Mesothelial cell of epicardium (in vitro differentiated cells): ENCODE results near the gene REN. TPM values are rescaled to one million over a fixed set of nuclear protein-coding genes. Genes with fewer than 3 reads are reported as not detected.

Source experiments
- DNase-seq, 2 experiments: peaks; one replicate each; pipeline ENCODE4 v3.0.0; 2021; ENCODE audit warnings: low spot score in 2 of 2; ENCODE audit not compliant: unreplicated experiment in 2 of 2
- H3K27ac Mint-ChIP-seq: 2 replicates; pipeline ENCODE4 v1.8.0; 2021; ENCODE audit warnings: mixed read lengths
- H3K27me3 Mint-ChIP-seq: 2 replicates; pipeline ENCODE4 v1.8.0; 2021; ENCODE audit warnings: low read depth, mixed read lengths
- H3K36me3 Mint-ChIP-seq: 2 replicates; pipeline ENCODE4 v1.8.0; 2021; ENCODE audit warnings: mixed read lengths
- H3K4me1 Mint-ChIP-seq: 2 replicates; pipeline ENCODE4 v1.8.0; 2021; ENCODE audit warnings: mixed read lengths
- H3K4me3 Mint-ChIP-seq: 2 replicates; pipeline ENCODE4 v1.8.0; 2021; ENCODE audit warnings: mild to moderate bottlenecking, moderate library complexity, mixed read lengths
- H3K9me3 Mint-ChIP-seq: 2 replicates; pipeline ENCODE4 v1.8.0; 2021; ENCODE audit warnings: mixed read lengths
- CTCF ChIP-seq: fragments of 200-600 bp; sonication (generic); IDR thresholded peaks from one replicate; pipeline ENCODE4 v1.5.0; 2021; ENCODE audit warnings: antibody characterized with exemption; ENCODE audit not compliant: unreplicated experiment
- total RNA-seq: library from RNA; stranded (reverse); gene quantifications from 3 replicates; pipeline ENCODE4 v1.2.1, GENCODE V29; 2021

Gene REN
- total RNA-seq, 1 donor from 2014 or later, result not detected

- H3K36me3 Mint-ChIP-seq, result peaks cover 16% of the 10 kb centered on the region
- no peaks in the 10 kb centered on the region for H3K27me3 Mint-ChIP-seq
- H3K4me1 Mint-ChIP-seq, result peaks cover 42% of the 10 kb centered on the region
Measured at GRCh38 chr1:204128964-204129896, 36.9 kb downstream of the REN start.

GRCh38 chr1:204128464-204128963 lies 37.6 kb downstream of the REN start:
- TF ChIP-seq CTCF, result no peak
- Mint-ChIP-seq H3K9me3 (no peaks in the 10 kb centered on the region), H3K27me3 (no peaks in the 10 kb centered on the region), H3K27ac (peak overlapping the region; percentile 72), H3K4me3 (no peak overlapping the region), H3K36me3 (peaks cover 19% of the 10 kb centered on the region), H3K4me1 (peaks cover 42% of the 10 kb centered on the region)
- no peak for DNase-seq

More at GRCh38 chr1:204128964-204129896, 36.9 kb downstream of the REN start:
- Mint-ChIP-seq H3K4me3 (peak overlapping the region; percentile 54), H3K27ac (peak overlapping the region; percentile 72), H3K9me3 (no peaks in the 10 kb centered on the region)
- DNase-seq, result peak; percentile 69 to 83
- peak; percentile 97 for TF ChIP-seq CTCF

GRCh38 chr1:204127597-204128242 lies 38.4 kb downstream of the REN start:
- peak overlapping the region; percentile 89 for H3K27ac Mint-ChIP-seq
- no peaks in the 10 kb centered on the region for H3K27me3 Mint-ChIP-seq
- H3K4me3 Mint-ChIP-seq, result peak overlapping the region; percentile 7
- H3K36me3 Mint-ChIP-seq, result peaks cover 24% of the 10 kb centered on the region
- peaks cover 42% of the 10 kb centered on the region for H3K4me1 Mint-ChIP-seq
- TF ChIP-seq CTCF, result peak; percentile 91
- peak in 1 of 2 experiments; percentile 72 for DNase-seq
- H3K9me3 Mint-ChIP-seq, result no peaks in the 10 kb centered on the region

GRCh38 chr1:204126956-204127355 lies 39.2 kb downstream of the REN start:
- Mint-ChIP-seq H3K27ac (peak overlapping the region; percentile 71), H3K27me3 (no peaks in the 10 kb centered on the region), H3K4me1 (peaks cover 42% of the 10 kb centered on the region), H3K36me3 (peaks cover 24% of the 10 kb centered on the region), H3K9me3 (no peaks in the 10 kb centered on the region), H3K4me3 (no peak overlapping the region)
- no peak for DNase-seq
- TF ChIP-seq CTCF, result no peak

GRCh38 chr1:204126386-204126785 lies 39.8 kb downstream of the REN start:
- no peak for DNase-seq
- Mint-ChIP-seq H3K36me3 (peaks cover 22% of the 10 kb centered on the region), H3K9me3 (no peaks in the 10 kb centered on the region), H3K4me1 (peaks cover 40% of the 10 kb centered on the region), H3K27ac (peak overlapping the region; percentile 71), H3K27me3 (no peaks in the 10 kb centered on the region), H3K4me3 (no peak overlapping the region)
- TF ChIP-seq CTCF, result no peak
